Osteocyte (in vitro differentiated cells): ENCODE measurements around the gene PRRC2B. TPM values are rescaled to one million over a fixed set of nuclear protein-coding genes. Genes with fewer than 3 reads are reported as not detected.
"Not testable (repeated sequence)": the region's sequence is repeated elsewhere in the genome, so short reads cannot be mapped to it uniquely, and the experiment has no call there.

Experiments
- DNase-seq: peaks from one replicate; pipeline ENCODE4 v3.0.0; 2021; ENCODE audit warnings: mixed read lengths; ENCODE audit not compliant: unreplicated experiment; ENCODE audit errors: extremely low spot score
- H3K27ac Mint-ChIP-seq: one replicate; pipeline ENCODE4 v1.8.0; 2021; ENCODE audit warnings: mild to moderate bottlenecking, mixed read lengths; ENCODE audit not compliant: unreplicated experiment
- H3K27me3 Mint-ChIP-seq: one replicate; pipeline ENCODE4 v1.8.0; 2021; ENCODE audit warnings: mixed read lengths; ENCODE audit not compliant: unreplicated experiment
- H3K36me3 Mint-ChIP-seq: one replicate; pipeline ENCODE4 v1.8.0; 2021; ENCODE audit warnings: mixed read lengths; ENCODE audit not compliant: unreplicated experiment
- H3K4me1 Mint-ChIP-seq: one replicate; pipeline ENCODE4 v1.8.0; 2021; ENCODE audit warnings: mixed read lengths; ENCODE audit not compliant: unreplicated experiment
- H3K4me3 Mint-ChIP-seq: one replicate; pipeline ENCODE4 v1.8.0; 2021; ENCODE audit warnings: mild to moderate bottlenecking, moderate library complexity, mixed read lengths; ENCODE audit not compliant: unreplicated experiment
- H3K9me3 Mint-ChIP-seq: one replicate; pipeline ENCODE4 v1.8.0; 2021; ENCODE audit warnings: mixed read lengths; ENCODE audit not compliant: unreplicated experiment
- long read RNA-seq: library from polyadenylated mRNA; unstranded; transcript quantifications from one replicate; pipeline ENCODE4 v2.0.0, GENCODE V29; 2021
- total RNA-seq: library from RNA; stranded (reverse); gene quantifications from 2 replicates; pipeline ENCODE4 v1.2.1, GENCODE V29; 2021
- TF ChIP-seq, protein P1 (sequence below): fragments of 200-600 bp; sonication (generic); IDR thresholded peaks from 2 replicates; pipeline ENCODE4 v1.5.0; 2021; ENCODE audit warnings: antibody characterized with exemption, mild to moderate bottlenecking, moderate library complexity

The PRRC2B gene
- total RNA-seq = 285 and 290 TPM in 2 replicates
- long read RNA-seq, partial matches to known transcripts = 32 of 52 reads
- long read RNA-seq, other reads (novel, unspliced or antisense) = 20 of 52 reads

DNA sequence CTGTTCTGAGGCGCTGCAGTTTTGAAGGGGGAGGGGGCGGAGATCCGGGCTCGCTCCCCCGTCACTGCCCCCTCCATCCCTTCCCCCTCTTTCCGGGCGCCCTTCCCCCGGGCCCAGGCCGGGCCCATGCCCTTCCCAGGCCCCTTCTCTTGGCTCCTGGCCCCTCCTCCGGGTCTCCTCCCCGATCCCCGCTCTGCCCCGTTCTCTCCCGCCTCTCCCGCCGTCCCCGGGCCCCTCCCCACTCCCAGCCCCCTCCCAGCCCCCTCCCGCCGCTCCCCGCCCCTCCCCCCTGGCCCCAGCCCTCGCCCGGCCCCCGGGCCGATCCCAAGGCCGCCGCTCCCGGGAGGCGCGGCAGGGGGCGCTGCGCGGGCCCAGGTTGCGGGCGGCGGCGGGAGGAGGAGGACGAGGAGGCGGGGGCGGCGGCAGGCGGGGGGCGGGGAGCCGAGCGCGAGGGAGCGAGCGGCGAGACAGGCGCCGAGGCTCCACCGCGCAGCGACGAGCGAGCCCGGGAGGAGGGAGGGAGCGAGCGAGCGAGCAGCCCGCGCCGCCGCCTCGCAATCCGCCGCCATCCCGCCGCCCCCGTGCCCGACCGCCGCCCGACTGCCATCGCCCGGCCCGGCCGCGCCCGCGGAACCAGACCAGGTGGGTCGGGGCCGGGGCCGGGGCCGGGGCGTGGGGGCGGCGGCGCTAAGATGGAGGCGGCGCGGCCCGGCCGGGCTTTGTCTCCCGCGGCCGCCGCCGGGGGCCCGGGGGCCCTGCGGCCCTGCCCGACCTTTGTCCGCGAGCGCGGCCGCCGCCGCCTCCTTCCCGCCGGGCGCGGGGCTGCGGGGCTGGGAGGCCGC is at the start of gene PRRC2B:
TSS of gene PRRC2B (plus strand) at position 465 of the 842 bp plus-strand sequence. CDS start 36,059 bp downstream, outside the sequence.
- Mint-ChIP-seq H3K4me3 (peak within 1 kb of the TSS; percentile 91), H3K36me3 (no peaks in the 10 kb centered on the region), H3K27ac (peak within 1 kb of the TSS; percentile 96), H3K27me3 (no peaks in the 10 kb centered on the region), H3K9me3 (no peaks in the 10 kb centered on the region), H3K4me1 (peaks cover 43% of the 10 kb centered on the region)
- DNase-seq = peak; percentile 95
- TF ChIP-seq, protein P1, sequence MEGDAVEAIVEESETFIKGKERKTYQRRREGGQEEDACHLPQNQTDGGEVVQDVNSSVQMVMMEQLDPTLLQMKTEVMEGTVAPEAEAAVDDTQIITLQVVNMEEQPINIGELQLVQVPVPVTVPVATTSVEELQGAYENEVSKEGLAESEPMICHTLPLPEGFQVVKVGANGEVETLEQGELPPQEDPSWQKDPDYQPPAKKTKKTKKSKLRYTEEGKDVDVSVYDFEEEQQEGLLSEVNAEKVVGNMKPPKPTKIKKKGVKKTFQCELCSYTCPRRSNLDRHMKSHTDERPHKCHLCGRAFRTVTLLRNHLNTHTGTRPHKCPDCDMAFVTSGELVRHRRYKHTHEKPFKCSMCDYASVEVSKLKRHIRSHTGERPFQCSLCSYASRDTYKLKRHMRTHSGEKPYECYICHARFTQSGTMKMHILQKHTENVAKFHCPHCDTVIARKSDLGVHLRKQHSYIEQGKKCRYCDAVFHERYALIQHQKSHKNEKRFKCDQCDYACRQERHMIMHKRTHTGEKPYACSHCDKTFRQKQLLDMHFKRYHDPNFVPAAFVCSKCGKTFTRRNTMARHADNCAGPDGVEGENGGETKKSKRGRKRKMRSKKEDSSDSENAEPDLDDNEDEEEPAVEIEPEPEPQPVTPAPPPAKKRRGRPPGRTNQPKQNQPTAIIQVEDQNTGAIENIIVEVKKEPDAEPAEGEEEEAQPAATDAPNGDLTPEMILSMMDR = peak; percentile 67

DNA sequence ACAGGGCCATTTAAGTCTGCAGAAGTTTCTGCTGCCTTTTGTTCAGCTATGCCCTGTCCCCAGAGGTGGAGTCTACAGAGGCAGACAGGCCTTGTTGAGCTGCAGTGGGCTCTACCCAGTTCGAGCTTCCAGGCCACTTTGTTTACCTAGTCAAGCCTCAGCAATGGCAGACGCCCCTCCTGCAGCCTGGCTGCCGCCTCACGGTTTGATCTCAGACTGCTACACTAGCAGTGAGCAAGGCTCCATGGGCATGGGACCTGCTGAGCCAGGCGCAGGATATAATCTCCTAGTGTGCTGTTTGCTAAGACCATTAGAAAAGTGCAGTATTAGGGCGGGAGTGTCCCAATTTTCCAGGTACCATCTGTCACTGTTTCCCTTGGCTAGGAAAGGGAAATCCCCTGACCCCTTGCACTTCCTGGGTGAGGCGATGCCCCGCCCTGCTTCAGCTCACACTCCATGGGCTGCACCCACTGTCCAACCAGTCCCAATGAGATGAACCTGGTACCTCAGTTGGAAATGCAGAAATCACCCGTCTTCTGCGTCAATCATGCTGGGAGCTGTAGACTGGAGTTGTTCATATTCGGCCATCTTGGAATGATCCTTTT is 48.9 kb upstream of the PRRC2B start:
- not testable (repeated sequence) for DNase-seq, H3K4me1 Mint-ChIP-seq, H3K4me3 Mint-ChIP-seq, H3K36me3 Mint-ChIP-seq, H3K27ac Mint-ChIP-seq, H3K9me3 Mint-ChIP-seq
- peaks cover 47% of the 10 kb centered on the region for H3K27me3 Mint-ChIP-seq

DNA sequence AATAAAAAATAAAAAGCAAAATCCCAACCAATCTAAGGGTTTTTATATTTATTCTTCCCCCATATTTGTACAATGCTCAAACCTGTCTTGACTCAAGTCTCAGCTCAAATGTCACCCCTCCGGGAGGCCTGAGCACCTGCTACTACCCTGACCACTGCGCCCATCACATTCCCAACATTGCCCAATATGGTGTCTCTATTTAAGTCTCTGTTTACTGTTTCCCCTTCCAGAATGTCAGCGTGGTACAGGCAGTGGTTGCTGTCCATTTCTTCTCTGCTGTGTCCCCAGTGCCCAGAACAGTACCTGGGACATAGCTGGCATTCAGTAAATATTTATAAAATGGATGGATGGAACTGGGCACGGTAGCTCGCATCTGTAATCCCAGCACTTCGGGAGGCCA is 47.3 kb upstream of the PRRC2B start:
- no peak overlapping the region for H3K27ac Mint-ChIP-seq
- no peaks in the 10 kb centered on the region for H3K36me3 Mint-ChIP-seq
- DNase-seq = no peak
- peaks cover 33% of the 10 kb centered on the region for H3K27me3 Mint-ChIP-seq
- no peaks in the 10 kb centered on the region for H3K9me3 Mint-ChIP-seq
- no peak overlapping the region for H3K4me3 Mint-ChIP-seq
- H3K4me1 Mint-ChIP-seq = peaks cover 7% of the 10 kb centered on the region
- TF ChIP-seq, protein P1 = no peak

DNA sequence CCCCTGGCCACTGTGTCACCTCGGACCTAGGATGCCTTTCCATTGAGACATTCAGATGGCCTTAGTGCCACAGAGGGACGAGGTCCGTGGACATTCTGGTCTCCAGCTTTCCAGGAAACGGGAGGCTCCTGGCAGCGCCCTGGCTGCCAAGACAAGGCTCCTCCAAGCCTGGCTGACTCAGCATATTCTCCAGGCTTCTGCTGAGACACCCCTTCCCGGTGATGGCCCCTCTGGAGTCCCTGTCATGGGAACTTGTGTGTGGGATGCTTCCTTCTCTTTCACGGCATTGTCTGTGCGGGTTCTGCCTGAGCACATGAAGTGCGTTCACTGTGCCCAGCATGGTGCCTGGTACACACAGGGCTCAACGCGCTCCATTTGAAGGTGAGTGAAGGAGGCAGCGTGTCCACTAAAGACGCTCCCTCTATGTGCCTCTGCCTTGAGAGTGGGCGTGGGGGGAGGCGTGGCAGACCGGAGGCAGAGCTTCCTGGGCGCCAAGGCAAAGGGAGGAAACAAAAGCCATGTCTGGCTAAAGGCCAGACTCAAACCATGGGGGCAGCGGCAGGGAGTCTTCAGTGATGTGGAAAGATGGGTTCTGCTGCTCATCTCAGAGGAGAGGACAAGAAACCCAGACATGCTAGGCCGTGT is 46.4 kb upstream of the PRRC2B start:
- H3K27ac Mint-ChIP-seq = no peak overlapping the region
- DNase-seq = no peak
- TF ChIP-seq, protein P1 = no peak
- no peaks in the 10 kb centered on the region for H3K9me3 Mint-ChIP-seq
- H3K36me3 Mint-ChIP-seq = no peaks in the 10 kb centered on the region
- H3K4me3 Mint-ChIP-seq = no peak overlapping the region
- H3K4me1 Mint-ChIP-seq = peaks cover 7% of the 10 kb centered on the region
- peaks cover 26% of the 10 kb centered on the region for H3K27me3 Mint-ChIP-seq

DNA sequence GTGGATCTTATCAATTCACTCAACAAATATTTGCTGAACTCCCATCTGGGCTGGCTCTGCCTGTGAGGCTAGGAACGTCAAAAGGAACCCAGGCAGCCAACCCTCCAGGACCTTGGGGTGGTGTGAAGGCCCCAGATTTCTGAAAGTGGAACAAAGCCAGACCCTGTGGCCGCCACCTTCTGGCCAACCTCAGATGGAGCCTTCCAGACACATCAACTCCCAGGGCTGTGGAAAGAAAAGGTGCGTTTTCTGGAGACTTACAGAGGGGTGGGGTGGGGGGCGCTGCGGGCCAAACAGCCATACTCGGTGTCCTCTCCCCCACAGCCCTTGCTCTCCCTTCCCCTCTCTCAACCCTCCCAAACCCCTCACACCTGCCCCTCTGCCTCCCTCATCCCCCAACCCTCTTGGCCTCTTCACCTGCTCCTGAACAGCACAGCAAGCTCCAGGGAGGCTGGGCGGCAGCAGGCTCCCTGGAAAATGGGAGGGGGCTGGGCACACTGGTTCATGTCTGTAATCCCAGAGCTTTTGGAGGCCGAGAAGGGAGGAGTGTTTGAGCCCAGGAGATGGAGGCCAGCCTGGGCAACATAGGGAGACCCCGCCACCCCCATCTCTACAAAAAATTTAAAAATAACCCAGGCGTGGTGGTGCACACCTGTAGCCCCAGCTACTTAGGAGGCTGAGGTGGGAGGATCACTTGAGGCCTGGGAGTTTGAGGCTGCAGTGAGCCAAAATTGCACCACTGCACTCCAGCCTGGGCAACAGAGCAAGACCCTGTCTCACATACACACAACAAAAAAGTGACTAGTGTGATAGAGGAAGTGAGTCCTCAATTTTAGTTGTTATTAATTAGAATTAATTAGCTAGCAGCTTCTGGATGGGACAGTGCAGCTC is 45.0 kb upstream of the PRRC2B start:
- H3K4me1 Mint-ChIP-seq = peaks cover 7% of the 10 kb centered on the region
- TF ChIP-seq, protein P1 = no peak
- H3K9me3 Mint-ChIP-seq = no peaks in the 10 kb centered on the region
- H3K27me3 Mint-ChIP-seq = peaks cover 13% of the 10 kb centered on the region
- H3K36me3 Mint-ChIP-seq = no peaks in the 10 kb centered on the region
- DNase-seq = no peak
- no peak overlapping the region for H3K4me3 Mint-ChIP-seq
- no peak overlapping the region for H3K27ac Mint-ChIP-seq
